ENCODE data around the gene SUZ12.

The SUZ12 gene

DNA sequence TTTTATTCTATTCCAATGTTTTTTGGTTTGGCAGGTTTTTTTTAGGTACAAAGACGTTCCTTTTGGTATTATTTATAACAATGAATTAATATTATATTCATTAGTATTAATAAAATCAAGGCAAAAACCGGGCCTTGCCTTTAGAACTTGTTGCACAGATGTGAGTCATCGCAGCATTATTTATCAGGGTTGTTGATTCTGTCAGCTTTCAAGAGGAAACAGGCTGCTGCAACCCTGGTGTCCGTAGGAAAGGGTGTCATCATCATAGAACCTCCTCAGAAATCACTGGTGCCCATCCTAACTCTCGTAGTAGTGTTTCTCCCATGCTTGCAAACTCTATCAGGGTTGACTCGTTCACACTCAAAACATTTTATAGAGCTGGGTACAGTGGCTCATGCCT is 60.2 kb downstream of the SUZ12 start:
- no peak overlapping the region for H3K4me3 ChIP-seq (ENCODE audit: low read depth, low read length)
- no peak for DNase-seq (ENCODE audit: low read depth)
- TF ChIP-seq, protein P1, sequence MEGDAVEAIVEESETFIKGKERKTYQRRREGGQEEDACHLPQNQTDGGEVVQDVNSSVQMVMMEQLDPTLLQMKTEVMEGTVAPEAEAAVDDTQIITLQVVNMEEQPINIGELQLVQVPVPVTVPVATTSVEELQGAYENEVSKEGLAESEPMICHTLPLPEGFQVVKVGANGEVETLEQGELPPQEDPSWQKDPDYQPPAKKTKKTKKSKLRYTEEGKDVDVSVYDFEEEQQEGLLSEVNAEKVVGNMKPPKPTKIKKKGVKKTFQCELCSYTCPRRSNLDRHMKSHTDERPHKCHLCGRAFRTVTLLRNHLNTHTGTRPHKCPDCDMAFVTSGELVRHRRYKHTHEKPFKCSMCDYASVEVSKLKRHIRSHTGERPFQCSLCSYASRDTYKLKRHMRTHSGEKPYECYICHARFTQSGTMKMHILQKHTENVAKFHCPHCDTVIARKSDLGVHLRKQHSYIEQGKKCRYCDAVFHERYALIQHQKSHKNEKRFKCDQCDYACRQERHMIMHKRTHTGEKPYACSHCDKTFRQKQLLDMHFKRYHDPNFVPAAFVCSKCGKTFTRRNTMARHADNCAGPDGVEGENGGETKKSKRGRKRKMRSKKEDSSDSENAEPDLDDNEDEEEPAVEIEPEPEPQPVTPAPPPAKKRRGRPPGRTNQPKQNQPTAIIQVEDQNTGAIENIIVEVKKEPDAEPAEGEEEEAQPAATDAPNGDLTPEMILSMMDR (conservative IDR thresholded peaks at IDR 0.05; ENCODE audit: low read depth, low read length) = no peak

DNA sequence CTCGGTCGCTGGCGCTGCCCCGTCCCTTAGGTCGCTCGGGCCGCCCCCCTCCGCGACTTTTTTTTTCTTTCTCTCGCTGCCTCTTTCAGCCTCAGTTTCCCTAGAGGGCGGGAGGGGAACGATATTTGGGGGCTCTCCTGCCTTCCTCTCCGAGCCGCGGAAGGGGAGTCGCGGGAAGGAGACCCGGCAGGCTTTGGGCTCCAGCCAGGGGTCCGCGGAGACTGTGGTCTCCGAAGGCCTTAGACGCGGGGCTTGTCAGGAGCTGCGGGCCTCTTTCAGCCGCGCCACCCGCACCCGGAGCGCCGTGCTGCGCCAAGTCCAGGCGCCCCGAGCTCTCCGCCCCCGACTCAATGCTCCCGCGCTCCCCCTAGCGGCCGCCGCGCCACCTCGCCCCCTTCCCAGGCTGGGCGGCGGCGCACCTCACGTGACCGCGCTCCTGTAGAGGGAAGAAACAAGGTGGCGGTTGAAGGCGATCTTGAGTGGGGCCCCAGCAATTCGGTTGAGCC is 70.2 kb downstream of the SUZ12 start, which contains the start of gene LRRC37B:
Gene LRRC37B (plus strand): TSS at position 427 of the 506 bp plus-strand sequence. CDS start 14,010 bp downstream, outside the sequence.
- peak within 1 kb of the TSS; percentile 88 for H3K4me3 ChIP-seq (ENCODE audit: low read depth, low read length)
- TF ChIP-seq, protein P1 (conservative IDR thresholded peaks at IDR 0.05; ENCODE audit: low read depth, low read length) = peak; percentile 61
- DNase-seq (ENCODE audit: low read depth) = peak; percentile 77

DNA sequence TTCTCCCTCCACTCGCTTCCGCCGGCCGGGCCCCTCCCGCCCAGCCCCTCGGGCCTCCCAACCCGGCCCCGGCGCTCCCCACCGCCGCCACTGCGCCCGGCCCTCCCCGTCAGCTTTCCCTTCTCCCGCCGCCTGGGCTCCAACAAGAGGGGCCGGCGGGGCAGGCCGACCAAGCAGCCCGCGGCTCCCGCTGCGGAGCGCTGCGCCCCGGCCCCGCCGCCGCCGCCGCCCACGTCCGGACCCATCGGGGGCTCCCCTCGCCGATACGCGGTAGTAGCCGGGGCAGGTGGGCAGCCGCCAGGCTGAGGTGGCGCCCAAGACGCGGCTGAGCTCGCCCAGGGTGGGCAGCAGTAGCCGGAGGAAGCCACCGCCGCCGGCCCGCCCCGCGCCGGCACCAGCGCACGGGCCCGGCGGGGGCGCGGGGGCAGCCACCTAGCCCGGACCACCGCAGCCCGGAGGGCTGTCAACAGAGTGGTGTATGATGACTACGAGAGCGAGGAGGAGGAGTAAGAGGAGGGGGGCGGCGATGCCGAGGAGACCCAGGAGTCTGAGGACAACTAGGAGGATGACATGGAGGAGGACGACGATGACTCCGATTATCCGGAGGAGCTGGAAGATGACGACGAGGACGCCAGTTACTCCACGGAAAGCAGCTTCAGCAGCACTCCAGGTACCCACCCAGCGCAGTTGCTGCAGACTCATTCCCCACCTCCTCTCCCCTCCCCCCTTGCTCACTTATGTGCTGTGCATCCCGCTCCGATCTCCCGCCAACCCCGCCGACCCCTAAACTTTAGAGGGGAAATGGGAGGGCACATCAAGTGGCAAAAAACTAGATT is 70.9 kb downstream of the SUZ12 start:
- TF ChIP-seq, protein P1 (conservative IDR thresholded peaks at IDR 0.05; ENCODE audit: low read depth, low read length) = no peak
- DNase-seq (ENCODE audit: low read depth) = peak; percentile 28
- H3K4me3 ChIP-seq (ENCODE audit: low read depth, low read length) = peak overlapping the region; percentile 88

DNA sequence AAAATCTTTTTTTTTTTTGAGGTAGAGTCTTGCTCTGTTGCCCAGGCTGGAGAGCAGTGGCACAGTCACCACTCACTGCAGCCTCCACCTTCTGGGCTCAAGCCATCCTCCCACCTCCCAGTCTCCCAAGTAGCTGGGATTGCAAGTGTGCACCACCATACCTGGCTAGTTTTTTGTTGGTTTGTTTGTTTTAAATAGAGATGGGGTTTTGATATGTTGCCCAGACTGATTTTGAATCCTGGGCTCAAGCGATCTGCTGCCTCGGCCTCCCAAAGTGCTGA is 72.4 kb downstream of the SUZ12 start:
- no peak for DNase-seq (ENCODE audit: low read depth)
- no peak overlapping the region for H3K4me3 ChIP-seq (ENCODE audit: low read depth, low read length)
- TF ChIP-seq, protein P1 (conservative IDR thresholded peaks at IDR 0.05; ENCODE audit: low read depth, low read length) = no peak

DNA sequence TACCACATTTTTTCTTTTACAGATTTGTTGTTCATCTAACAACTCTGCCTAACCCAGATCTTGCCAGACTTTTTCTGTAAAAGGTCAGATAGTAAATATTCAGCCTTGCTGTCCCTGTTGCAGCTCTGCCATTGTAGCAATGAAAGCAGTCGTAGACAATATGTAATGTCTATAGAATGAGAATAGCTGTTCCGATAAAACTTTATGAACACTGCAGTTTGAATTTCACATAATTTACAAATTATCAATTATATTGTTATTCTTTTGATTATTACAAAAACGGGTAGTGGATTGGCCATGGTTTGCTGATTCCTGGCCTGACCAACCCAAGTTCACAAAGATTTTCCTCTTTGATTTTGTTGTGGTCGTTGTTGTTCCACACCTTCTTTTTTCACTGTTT is 73.3 kb downstream of the SUZ12 start:
- no peak for DNase-seq (ENCODE audit: low read depth)
- H3K4me3 ChIP-seq (ENCODE audit: low read depth, low read length) = no peak overlapping the region
- TF ChIP-seq, protein P1 (conservative IDR thresholded peaks at IDR 0.05; ENCODE audit: low read depth, low read length) = no peak

DNA sequence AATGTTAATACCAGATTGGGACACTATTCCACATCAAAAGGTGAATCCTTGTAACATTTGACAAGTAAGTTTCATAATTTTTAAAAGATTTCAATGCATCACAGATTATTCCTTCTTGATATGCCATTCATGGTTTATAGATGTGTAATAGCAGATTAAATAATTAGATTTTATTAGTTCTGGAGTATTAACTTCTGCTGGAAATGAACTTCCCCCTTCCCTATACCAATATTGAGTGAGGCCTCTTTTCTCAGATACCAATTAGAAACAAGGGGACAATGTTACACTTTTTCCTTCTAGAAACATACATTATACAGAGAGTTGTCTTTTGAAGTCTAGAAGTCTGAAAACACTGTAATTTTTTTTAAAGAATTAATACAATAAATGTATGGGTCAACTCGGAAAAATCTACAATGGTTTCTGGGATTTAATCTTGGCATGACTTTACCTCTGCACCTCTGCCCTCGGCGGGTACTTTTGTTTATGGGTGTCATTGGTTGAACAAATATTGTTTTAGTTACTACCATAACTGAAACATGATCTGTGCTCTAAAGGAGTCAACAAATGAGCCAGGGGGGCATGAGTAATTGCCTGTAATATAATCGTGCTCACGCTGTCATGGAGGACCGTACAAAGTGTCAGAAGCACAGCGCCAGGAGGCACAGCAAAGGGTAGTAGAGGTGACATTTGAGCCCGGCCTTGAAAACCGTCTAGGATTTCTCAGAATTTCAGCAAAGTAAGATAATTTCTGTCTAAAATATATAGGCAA is 78.6 kb downstream of the SUZ12 start:
- TF ChIP-seq, protein P1 (conservative IDR thresholded peaks at IDR 0.05; ENCODE audit: low read depth, low read length) = no peak

More for the DNA sequence above, 78.6 kb downstream of the SUZ12 start:
- DNase-seq (ENCODE audit: low read depth) = peak; percentile 47
- no peak overlapping the region for H3K4me3 ChIP-seq (ENCODE audit: low read depth, low read length)

Data from choroid plexus epithelial cell (primary cell).